HG03442 (cell line): Measurements from ENCODE around the gene ELFN1.

ENCODE experiments used
- ATAC-seq: cut with Tn5 transposase; IDR thresholded peaks from one replicate; pipeline ENCODE4 v1.9.1; 2021; ENCODE audit warnings: mild to moderate bottlenecking, moderate library complexity; ENCODE audit not compliant: unreplicated experiment

Gene ELFN1

DNA sequence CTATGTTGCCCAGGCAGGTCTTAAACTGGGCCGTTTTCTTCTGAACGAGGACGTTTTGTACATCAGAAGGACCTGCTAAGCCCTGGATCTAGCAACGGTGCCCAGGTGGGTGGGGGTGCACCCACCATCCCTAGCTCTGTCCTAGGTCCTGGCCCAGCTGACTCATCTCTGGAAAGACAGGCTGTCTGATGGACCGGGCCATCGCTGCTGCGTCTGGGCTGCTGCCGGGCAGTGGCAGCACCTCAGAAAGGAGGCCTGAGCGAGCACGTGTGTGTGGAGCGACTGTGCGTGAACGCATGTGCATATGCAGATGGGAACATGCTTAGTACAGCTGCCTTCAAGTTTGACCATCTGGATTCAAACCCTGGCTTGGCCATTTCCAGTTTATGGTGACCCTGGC is 7.3 kb upstream of the ELFN1 start:
- no peak for ATAC-seq

DNA sequence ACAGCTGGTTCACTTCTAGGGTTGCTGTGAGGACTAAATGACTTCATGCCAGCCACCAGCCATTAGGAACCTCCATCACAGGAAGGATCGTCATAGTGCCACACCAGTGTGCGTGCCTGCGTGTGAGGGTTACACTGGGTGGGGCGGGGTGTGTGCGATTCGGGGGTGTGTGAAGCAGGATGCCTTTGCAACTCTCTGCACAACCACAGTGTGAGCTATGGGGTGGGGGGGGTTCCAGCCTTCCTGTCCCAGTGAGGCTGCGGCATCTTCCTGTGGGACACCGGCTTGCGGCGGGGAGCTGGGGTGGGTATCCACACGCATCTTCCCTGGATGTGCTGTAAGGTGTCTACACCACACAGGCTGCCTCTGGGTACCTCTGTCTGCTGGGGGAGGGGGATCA is 6.9 kb upstream of the ELFN1 start:
- ATAC-seq = no peak

DNA sequence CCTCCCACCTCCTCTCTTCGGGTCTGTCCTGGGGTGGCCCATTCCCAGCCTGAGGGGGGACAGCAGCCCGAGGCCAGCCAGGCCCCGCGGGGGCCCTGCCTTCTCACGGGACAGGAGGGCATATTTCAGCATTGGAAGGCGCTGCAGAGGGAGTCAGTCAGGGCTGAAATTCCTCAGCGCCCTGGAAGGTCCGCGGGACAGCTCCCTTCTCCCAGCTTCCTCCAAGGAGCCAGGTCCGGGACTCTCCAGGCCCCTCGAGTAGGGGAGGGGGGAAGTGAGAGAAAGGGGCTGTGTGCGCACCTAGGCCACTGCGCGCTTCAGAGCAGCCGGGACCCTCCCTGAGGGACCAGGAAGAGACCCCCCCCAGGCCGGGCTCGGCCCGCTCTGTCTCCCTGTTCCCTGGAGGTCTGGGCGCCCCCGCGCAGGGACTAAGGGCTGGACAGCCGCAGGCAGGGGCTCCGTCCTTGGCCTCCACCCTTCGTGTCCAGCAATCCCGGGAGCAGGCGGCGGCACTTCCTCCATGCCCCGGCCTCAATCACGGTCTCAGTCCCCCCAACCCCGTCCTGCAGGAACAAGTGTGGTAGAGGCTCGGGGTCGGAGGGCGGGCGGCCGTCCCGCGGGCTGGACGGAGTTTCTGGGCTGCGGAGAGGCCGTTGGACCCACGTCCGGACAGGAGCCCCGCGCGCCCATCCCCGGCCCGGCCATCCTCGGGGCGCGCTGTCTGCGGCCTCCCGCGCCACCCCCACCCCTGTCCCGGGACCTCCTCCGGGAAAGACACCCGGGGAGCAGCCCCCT is 6.0 kb upstream of the ELFN1 start:
- ATAC-seq = no peak

DNA sequence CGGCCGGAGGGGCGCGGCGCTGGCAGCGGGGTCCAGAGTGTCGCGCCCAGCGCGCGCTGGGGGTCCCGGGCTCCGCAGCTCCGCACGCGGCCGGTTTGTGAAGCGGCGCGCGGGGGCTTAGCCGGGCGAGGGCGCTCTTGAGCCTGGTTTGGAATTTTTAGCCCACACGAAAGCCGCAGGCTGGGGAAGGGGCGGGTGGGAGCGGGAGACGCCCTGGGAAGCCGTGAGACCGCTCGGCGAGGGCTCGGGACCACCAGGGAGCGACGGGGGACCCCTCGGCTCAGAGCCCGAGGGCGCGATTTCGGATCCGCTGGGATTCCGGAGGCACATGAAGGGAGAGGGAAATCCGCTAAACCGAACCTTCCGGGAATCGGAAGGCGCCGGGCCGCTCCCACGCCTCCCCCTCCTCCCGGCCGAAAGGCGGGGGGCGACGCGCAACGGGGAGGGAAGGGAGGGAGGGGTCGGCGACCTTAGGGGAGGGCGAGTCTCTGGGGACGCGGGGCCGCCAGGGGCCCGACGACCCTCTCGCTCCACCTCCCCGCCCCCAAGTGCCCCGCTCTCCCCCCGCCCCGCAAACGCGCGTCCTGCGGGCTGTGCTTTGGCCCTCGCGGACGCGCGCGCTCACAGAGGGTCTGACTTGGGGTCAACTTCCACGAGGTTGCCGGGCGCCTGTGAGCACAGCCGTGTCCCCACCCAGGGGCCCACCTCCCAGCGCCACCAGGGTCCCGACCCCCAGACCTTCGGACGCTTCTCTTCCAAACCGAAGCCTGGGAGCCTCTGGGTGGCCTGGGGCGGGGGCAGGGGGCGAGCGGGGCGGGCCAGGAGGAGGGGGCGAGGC is 5.1 kb upstream of the ELFN1 start:
- no peak for ATAC-seq

DNA sequence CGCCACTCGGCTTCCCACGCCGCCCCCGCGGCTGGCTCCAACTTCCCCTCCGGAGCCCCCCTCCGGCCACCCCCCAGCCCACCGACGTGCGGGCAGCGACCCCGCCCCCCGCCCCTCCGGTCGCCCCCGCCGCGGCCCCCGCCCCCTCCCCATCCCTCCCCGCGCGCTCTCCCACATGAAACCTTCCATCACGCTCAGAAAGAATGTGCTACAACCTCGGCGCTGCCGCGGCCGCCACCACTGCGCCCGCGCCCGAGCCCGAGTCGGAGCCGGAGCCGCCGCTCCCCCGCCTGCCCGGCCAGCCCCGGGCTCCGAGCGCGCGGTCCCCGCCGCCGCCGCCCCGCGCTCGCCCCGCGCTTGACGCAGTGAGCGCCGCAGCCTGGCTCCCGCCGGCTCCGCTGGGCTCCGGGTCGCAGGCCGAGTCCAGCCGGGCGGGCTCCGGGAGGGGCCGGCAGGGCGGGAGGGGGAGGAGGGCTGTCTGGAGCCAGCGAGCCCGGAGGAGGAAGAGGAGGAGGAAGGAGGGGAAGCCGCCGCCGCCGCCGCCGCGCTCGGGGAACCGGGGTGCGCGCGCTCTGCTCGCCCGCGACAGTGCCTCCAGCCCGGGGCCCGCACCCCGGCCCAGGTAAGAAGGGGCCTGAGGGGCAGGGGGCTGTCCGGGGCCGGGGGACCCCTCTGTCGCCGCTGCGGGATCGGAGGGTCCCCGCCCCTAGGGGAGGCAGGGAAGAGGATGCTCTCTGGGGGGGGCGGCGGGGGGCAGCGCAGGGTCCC is 4.3 kb upstream of the ELFN1 start:
- ATAC-seq = no peak

DNA sequence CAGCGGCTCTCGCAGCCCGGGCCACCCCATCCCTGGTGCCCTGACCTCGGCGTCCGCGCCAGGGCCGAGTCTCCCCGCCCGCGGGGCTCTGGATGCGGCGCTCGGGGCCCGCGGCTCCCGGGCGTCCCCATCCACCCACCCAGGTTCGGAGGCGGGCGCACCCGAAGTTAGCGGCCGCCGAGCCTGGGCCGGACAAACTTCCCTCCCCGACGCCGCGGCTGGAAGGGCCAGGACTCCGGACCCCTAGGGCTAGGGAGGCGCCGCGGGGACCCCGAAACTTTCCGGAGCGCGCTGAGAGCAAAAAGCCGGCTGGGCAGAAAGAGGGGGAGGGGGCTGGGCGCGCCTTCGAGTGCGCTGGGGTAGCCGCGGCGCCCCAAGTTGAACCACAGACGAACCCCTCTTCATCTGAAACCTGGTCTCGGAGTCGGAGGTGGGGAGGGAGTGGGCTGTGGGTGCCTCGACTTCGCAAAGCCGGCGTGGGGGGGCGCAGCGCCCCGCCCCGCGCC is 3.7 kb upstream of the ELFN1 start:
- no peak for ATAC-seq

DNA sequence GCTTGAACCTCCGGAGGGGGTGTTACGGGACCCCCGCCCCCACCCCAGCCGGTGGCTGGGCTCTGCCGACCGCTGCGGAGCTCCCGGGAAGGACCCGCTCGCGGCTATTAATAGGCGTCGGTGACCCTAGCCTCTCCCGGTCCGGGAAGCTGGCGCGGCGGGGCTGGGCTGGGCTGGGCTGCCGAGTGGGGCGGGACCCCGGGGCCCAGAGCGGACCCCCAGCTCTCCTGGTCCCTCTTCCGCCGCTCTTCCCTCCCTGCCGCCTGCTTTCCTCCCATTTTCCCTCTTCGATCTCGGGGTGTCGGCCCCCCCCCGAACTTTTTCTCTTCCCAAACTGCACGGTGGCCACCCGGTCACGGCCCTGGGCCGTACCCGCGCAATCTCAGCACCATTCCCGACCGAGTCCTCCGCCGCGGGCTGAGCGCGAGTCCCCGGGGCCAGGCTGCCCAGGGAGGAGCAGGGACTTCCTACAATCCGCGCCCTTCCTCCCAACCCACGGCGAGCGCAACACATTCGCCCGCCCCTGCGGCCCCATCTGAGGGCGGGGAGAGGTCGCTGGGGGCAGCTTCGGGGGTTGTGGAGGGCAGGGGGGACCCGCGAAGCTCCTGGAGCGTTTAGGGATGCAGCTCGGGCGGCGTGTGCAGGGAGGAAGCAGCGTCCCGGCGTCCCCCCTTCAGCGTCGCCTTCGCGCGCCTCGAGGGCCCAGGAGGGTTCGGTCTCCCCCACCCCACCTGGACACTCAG is 3.1 kb upstream of the ELFN1 start:
- no peak for ATAC-seq

DNA sequence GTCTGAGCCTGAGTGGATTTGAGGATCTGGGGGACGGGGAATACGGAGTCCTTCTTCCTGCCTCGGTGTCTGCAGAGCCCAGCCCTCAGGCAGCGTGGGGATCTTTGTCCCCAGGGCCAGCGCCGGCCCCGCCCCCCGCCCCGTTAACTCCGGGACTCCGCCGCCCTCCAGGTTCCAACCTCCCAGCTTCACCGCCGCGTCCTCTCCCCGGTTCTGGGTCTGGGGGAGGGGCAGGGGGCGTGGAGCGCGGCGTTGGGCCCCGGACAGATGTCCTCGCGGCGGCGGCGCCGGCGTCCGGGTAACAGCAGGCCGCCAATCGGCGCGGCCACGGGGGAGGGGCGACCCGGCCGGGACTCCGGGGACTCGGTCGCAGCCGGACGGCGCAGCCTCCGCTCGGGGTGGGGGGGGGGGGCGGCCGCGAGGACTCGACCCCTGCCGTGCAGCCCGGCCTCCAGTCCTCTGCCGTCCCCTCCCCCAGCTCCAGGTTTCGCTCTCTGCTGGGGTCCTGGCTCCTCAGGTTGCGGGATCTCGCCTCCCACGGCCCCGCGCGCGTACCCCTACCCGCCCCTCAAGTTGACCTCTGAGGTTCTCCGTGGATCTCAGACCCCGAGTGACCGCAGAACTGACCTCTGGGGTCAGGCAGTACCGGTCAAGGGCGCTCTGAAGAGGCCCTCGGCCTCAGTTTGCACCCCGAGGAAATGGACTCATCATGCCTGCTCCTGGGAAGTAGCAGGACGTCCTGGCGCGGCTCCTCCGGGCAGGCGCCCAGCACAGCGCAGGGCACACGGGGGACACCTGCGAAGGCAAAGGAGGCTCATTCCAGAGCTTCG is 2.3 kb upstream of the ELFN1 start:
- ATAC-seq = no peak

DNA sequence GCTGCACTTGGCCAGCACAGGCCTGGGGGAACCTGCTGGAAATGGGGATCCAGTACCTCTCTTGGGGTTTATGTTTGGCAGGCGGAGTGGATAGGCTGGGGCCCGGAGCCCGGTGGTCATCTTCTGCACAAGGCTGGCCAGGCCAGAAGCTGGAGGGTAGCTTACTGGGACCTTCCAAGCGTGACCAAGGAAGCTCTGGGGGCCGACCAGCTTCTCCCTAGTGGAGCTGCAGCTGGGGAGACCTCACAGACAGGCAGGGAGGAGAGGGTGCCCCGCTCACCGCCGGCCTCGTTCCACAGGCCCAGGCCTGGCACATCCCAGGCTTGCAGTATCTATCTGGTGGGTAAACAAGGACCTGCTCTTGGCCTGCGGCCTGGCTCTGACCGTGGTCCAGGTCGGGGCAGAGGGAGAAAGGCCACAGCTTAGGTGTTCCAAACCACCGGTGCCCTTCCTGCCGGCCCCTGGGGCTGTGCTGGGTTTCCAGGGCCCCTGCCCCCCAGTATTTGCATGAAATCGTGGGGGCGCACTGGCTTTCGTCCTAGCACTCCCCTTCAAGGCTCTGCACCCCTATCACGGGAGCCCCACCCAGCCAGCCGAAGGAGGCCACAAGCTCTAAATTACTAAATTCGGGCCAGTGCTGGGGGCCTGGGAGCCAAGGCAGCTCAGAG is 1.5 kb upstream of the ELFN1 start:
- ATAC-seq = no peak

DNA sequence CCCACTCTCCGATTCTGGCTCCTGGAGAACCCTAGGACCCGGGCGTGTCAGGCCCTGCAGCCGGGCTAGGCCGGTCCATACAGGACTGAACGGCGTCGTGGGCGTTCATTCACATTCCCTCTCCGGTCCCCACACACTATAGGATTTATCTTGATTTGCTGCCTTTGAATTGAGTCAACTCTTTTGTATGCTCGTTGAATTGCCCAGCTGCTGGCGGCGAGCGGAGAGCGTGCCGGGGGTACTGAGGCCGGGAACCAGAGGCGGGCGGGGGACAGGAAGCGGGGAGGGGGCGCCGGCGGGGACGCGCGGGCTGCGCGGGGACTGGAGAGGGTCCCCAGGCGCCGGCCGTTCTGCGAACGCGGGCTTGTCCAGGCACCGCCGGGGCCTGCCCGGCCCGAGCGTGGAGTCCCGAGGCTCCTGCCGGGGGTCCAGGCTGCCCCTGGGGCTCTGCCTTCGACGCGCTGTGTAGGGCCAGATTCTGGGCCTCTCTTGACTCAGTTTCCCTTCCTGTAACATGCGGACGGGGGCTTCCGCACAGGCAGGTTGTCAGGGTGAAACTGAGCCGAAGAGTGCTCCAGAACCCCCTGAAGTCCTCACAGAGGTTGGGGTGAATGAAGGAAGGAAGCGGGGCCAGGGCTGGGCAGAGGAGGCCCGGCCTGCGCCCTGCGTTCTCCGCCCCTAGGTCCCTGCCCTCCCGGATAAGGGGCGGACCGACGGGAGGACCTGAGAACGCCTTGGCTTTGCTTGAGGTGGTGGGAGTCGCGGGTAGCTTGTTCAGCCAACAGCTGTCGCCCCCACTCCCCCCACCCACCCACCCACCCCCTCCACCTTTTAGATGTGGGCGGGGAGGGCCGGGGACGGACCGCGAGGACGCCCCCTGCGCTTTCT is 769 bp upstream of the ELFN1 start:
- no peak for ATAC-seq

DNA sequence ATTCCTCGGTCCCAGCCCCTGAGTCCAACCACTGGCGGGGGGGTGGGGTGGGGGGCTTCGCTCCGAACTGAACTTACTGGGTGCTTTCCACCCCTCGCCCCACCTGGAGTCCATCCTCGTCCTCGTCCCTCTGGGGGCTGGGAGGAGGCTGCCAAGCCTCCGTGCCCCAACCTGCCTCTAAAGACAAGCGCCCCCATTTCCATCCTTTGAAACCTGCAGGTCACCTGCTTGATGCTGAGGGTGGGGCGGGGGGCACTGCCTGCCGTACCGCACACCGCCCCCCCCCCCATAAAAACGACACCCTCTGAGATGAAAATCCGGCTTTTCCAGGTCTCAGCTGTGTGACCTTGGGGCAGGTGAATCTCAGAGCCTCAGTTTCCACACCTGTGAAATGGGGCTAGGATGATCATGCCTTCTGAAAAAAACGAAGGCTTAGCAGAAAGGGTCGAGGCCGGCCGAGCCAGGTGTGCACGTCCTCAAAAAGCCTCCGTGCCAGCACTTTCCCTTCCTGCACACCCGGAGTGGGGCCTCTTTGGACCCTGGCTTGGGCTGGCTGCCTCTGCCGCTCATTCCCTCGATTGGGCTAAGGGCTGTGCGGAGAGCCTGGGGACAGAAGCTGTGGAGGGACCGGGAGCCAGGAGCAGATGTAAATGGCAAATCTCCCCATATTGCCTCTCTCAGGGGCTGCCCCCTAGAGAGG is 967 bp downstream of the ELFN1 start:
- ATAC-seq = no peak

DNA sequence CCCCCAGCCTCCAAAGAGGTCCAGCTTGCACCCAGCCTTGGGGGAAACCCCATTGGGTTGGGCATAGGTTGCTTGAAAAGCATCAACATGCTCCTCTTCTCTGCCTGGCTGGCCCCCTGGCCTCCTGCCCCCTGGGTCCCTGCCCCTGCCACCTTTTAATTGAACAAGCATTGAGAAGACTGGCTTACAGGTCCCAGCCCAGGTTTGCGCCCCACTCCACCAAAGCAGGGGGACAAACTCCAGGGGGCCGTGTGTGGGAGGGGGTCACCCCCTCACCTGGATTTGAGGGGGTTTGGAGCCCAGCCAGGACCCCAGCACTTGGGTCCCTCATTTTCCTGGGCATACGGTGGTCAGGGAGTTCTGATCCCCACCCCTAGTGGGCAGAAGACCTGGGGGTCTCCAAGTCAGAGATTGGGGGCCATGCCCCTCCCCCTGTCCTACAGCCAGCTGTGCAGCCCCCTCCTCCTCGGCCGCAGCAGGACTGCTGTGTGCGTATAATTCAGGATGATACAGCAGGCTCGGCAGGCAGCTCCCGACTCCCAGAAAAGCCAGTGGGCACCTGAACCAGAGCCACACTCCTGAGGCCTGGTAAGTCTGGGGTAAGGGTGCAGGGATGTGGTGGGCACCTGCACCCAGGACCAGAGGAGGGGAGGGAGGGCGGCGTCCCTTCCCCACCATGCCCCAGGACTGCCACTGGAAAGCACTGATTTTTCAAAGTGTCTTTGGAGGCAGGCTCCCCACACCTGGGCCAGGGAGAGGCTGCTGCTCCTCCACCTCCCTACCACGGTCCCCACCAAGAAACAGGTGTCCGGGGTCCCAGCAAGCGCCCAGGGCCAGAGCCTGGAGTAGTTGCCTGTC is 1.7 kb downstream of the ELFN1 start:
- ATAC-seq = no peak

DNA sequence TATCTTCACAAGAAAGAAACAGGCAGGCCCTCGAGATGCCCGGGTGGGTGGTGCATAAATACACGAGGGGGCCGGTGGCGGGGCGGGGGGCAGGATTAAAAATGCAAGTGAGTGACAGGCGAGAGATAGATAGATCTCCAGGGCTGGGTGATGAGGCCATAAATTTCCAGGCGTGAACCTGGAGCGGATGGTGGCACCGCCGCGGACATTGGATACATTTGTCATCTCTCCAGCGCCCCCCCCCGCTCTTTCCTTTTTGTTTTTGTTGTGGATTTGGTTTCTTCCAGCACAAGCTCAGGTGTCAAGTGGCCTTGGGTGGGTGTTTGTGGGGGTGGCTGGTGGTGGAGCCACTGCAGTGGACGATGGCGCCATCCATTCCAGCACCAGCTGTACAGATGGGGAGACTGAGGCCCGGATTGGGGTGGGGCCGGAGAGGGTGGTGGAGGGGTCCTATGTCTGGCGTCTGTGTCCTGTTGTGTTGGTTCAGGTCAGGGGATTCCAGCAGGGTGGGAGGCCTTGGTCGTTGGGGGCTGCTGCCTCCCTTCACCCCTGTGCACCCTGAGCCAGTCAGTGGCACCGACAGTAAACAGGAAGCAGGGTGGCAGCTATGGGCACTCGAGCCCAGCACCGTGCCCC is 2.9 kb downstream of the ELFN1 start:
- no peak for ATAC-seq

DNA sequence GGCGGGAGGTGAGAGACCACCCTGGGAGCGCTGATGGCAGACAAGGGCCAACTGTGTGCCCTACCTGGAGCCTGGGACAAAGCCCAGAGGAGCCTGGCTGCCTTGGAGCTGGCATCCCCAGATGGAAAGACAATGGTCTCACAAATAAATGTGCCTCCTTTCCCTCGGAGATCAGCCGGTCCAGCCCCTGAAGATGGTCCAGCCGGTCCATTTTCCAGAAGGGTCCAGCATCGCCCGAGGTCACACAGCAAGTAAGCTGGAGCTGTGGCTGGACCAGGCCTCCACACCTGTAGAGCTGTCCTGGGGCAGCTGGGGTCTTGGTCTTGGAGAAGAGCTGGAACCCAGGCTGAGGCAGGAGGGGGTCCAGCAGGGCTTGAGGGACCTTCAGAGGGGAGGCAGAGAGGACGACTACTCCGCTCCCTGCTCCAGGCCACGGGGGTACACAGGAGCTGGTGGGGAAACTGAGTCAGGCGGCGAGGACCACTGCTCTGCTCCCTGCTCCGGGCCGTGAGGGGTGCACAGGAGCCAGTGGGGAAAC is 3.6 kb downstream of the ELFN1 start:
- ATAC-seq = no peak

DNA sequence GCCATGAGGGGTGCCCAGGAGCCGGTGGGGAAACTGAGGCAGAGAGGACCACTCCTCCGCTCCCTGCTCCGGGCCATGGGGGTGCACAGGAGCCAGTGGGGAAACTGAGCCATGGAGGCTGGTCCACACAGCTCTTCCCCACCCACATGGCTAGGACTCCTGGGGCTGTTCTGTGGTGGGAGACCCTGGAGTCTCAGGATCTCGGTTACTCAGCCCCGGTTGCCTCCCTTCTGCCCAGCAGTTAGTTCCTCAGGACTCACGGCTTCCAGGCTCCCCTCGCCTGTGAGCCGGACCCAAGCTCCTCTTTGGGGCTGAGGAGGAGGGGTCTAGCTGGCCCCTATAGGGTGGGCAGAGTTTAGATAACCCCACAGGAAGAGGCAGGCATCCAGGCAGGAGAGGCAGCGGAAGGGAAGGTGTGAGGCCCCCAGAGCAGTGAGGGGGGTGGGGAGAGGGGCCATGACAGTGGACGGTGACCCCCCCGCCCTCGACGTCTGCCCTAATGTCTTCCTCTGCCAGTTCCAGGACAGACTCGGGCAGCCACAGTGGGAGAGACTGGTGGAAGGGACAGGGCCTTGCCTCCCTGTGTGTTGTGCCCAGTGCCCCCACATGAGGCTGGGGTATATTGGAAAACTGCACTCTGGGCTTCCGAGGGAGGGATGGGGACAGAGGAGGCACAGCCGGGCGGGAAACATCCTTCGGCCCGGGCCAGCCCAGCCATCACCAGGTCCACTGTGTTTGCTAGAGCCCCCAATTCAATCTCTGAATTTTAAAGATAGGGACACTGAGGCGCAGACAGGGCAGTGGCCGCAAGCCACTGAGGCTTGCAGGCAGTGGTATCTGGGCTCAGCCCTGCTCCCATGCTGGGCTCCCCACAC is 4.3 kb downstream of the ELFN1 start:
- no peak for ATAC-seq
